Measurements from ENCODE around the gene CCDC18.

The CCDC18 gene

GRCh38 chr1:93306920-93307319, 126.4 kb downstream of the CCDC18 start:
- DNase-seq (ENCODE audit: extremely low read depth, insufficient read length): no peak
- H3K36me3 ChIP-seq (ENCODE audit: control insufficient read depth, insufficient read depth, low read length): no peaks in the 10 kb centered on the region
- no peaks in the 10 kb centered on the region for H3K27me3 ChIP-seq (replicated peaks; ENCODE audit: control insufficient read depth, insufficient read depth, low read length)
- TF ChIP-seq CTCF (IDR thresholded peaks at IDR 0.05; ENCODE audit: insufficient read depth, low read length, poor library complexity, severe bottlenecking): no peak
- H3K4me3 ChIP-seq (replicated peaks; ENCODE audit: low read depth, low read length): no peak overlapping the region

- no peak overlapping the region for H3K4me3 ChIP-seq (replicated peaks; ENCODE audit: low read depth, low read length)
- TF ChIP-seq CTCF (IDR thresholded peaks at IDR 0.05; ENCODE audit: insufficient read depth, low read length, poor library complexity, severe bottlenecking): no peak
- no peak for DNase-seq (ENCODE audit: extremely low read depth, insufficient read length)
- H3K27me3 ChIP-seq (replicated peaks; ENCODE audit: control insufficient read depth, insufficient read depth, low read length): no peaks in the 10 kb centered on the region
- H3K36me3 ChIP-seq (ENCODE audit: control insufficient read depth, insufficient read depth, low read length): no peaks in the 10 kb centered on the region; the same call in none of the 2 replicates
Measured at GRCh38 chr1:93313026-93313425, 132.5 kb downstream of the CCDC18 start.

- Histone ChIP-seq H3K4me3 (replicated peaks; ENCODE audit: low read depth, low read length) (no peak overlapping the region), H3K27me3 (replicated peaks; ENCODE audit: control insufficient read depth, insufficient read depth, low read length) (no peaks in the 10 kb centered on the region), H3K36me3 (ENCODE audit: control insufficient read depth, insufficient read depth, low read length) (no peaks in the 10 kb centered on the region; the same call in none of the 2 replicates)
- TF ChIP-seq CTCF (IDR thresholded peaks at IDR 0.05; ENCODE audit: insufficient read depth, low read length, poor library complexity, severe bottlenecking): no peak
- DNase-seq (ENCODE audit: extremely low read depth, insufficient read length): no peak
Measured at GRCh38 chr1:93317207-93317606, 136.7 kb downstream of the CCDC18 start.

- Histone ChIP-seq H3K27me3 (replicated peaks; ENCODE audit: control insufficient read depth, insufficient read depth, low read length) (no peaks in the 10 kb centered on the region), H3K4me3 (replicated peaks; ENCODE audit: low read depth, low read length) (no peak overlapping the region), H3K36me3 (ENCODE audit: control insufficient read depth, insufficient read depth, low read length) (no peaks in the 10 kb centered on the region; the same call in none of the 2 replicates)
- DNase-seq (ENCODE audit: extremely low read depth, insufficient read length): no peak
- no peak for TF ChIP-seq CTCF (IDR thresholded peaks at IDR 0.05; ENCODE audit: insufficient read depth, low read length, poor library complexity, severe bottlenecking)
Measured at GRCh38 chr1:93317943-93318342, 137.4 kb downstream of the CCDC18 start.

- H3K36me3 ChIP-seq (ENCODE audit: control insufficient read depth, insufficient read depth, low read length): peaks cover 3% of the 10 kb centered on the region; the same call in 1 of the 2 replicates
- no peak overlapping the region for H3K4me3 ChIP-seq (replicated peaks; ENCODE audit: low read depth, low read length)
- DNase-seq (ENCODE audit: extremely low read depth, insufficient read length): no peak
- H3K27me3 ChIP-seq (replicated peaks; ENCODE audit: control insufficient read depth, insufficient read depth, low read length): no peaks in the 10 kb centered on the region
- no peak for TF ChIP-seq CTCF (IDR thresholded peaks at IDR 0.05; ENCODE audit: insufficient read depth, low read length, poor library complexity, severe bottlenecking)
Measured at GRCh38 chr1:93321720-93322119, 141.2 kb downstream of the CCDC18 start.

- Histone ChIP-seq H3K36me3 (ENCODE audit: control insufficient read depth, insufficient read depth, low read length) (peaks cover 3% of the 10 kb centered on the region; the same call in 1 of the 2 replicates), H3K27me3 (replicated peaks; ENCODE audit: control insufficient read depth, insufficient read depth, low read length) (no peaks in the 10 kb centered on the region), H3K4me3 (replicated peaks; ENCODE audit: low read depth, low read length) (no peak overlapping the region)
- no peak for DNase-seq (ENCODE audit: extremely low read depth, insufficient read length)
- no peak for TF ChIP-seq CTCF (IDR thresholded peaks at IDR 0.05; ENCODE audit: insufficient read depth, low read length, poor library complexity, severe bottlenecking)
Measured at GRCh38 chr1:93322349-93322748, 141.8 kb downstream of the CCDC18 start.

Measured in GM06990 (cell line).